Astrocyte (in vitro differentiated cells and primary cell): ENCODE measurements around the gene MRPL14. TPM values are rescaled to one million over a fixed set of nuclear protein-coding genes. Genes with fewer than 3 reads are reported as not detected.

Experiments used
- DNase-seq: peaks from one replicate; pipeline ENCODE4 v3.0.0-alpha.2; 2010; ENCODE audit warnings: low read depth
- FAIRE-seq: peaks from 2 replicates; lab custom pipeline; 2011; peaks lifted over from hg19 to GRCh38; lab: Jason Lieb, UNC
- H2AFZ ChIP-seq: 2 replicates; pipeline ENCODE4 v1.6.0; 2012; ENCODE audit warnings: low read depth, low read length, inconsistent platforms
- H3K27ac ChIP-seq: 2 replicates; pipeline ENCODE4 v1.5.1; 2011; ENCODE audit warnings: low read depth, low read length, inconsistent platforms
- H3K27me3 ChIP-seq: 2 replicates; pipeline ENCODE4 v1.6.0; 2011; ENCODE audit warnings: low read length, inconsistent platforms; ENCODE audit not compliant: insufficient read depth
- H3K36me3 ChIP-seq: 2 replicates; pipeline ENCODE4 v1.5.1; 2011; ENCODE audit warnings: low read length, inconsistent platforms; ENCODE audit not compliant: insufficient read depth
- H3K4me1 ChIP-seq: 2 replicates; pipeline ENCODE4 v1.5.1; 2011; ENCODE audit warnings: low read length, inconsistent platforms; ENCODE audit not compliant: insufficient read depth
- H3K4me2 ChIP-seq: 2 replicates; pipeline ENCODE4 v1.6.0; 2012; ENCODE audit warnings: low read length, inconsistent platforms
- H3K4me3 ChIP-seq: 2 replicates; pipeline ENCODE4 v1.5.1; 2011; ENCODE audit warnings: low read depth, mild to moderate bottlenecking, low read length, inconsistent platforms; ENCODE audit not compliant: insufficient read depth
- H3K79me2 ChIP-seq: 2 replicates; pipeline ENCODE4 v1.6.0; 2012; ENCODE audit warnings: mild to moderate bottlenecking, low read length, inconsistent platforms; ENCODE audit not compliant: insufficient read depth
- H3K9ac ChIP-seq: 2 replicates; pipeline ENCODE4 v1.6.0; 2012; ENCODE audit warnings: mild to moderate bottlenecking, low read length, inconsistent platforms
- H3K9me3 ChIP-seq: 2 replicates; pipeline ENCODE4 v1.5.1; 2012; ENCODE audit warnings: low read depth, mild to moderate bottlenecking, low read length, inconsistent platforms; ENCODE audit not compliant: insufficient read depth
- H4K20me1 ChIP-seq: 2 replicates; pipeline ENCODE4 v1.6.0; 2012; ENCODE audit warnings: low read length, inconsistent platforms; ENCODE audit not compliant: insufficient read depth
- H3K27ac Mint-ChIP-seq: one replicate; pipeline ENCODE4 v1.8.0; 2021; ENCODE audit warnings: mild to moderate bottlenecking, mixed read lengths; ENCODE audit not compliant: unreplicated experiment
- H3K27me3 Mint-ChIP-seq: one replicate; pipeline ENCODE4 v1.8.0; 2021; ENCODE audit warnings: low read depth, mixed read lengths; ENCODE audit not compliant: unreplicated experiment
- H3K36me3 Mint-ChIP-seq: one replicate; pipeline ENCODE4 v1.8.0; 2021; ENCODE audit warnings: low read depth, mixed read lengths; ENCODE audit not compliant: unreplicated experiment
- H3K4me1 Mint-ChIP-seq: one replicate; pipeline ENCODE4 v1.8.0; 2021; ENCODE audit warnings: low read depth, mixed read lengths; ENCODE audit not compliant: unreplicated experiment
- H3K4me3 Mint-ChIP-seq: one replicate; pipeline ENCODE4 v1.8.0; 2021; ENCODE audit warnings: mild to moderate bottlenecking, moderate library complexity, mixed read lengths; ENCODE audit not compliant: unreplicated experiment
- H3K9me3 Mint-ChIP-seq: one replicate; pipeline ENCODE4 v1.8.0; 2021; ENCODE audit warnings: mild to moderate bottlenecking, mixed read lengths; ENCODE audit not compliant: unreplicated experiment
- CTCF ChIP-seq: IDR thresholded peaks from 2 replicates; pipeline ENCODE4 v1.5.1; 2011; ENCODE audit warnings: low read depth, mild to moderate bottlenecking, inconsistent platforms, low read length, moderate library complexity; ENCODE audit not compliant: insufficient read depth
- EZH2 ChIP-seq: IDR thresholded peaks from 2 replicates; pipeline ENCODE4 v1.6.1; 2012; ENCODE audit warnings: mild to moderate bottlenecking, low read length, inconsistent platforms; ENCODE audit not compliant: insufficient read depth
- total RNA-seq: library from RNA; stranded (reverse); gene quantifications from 2 replicates; pipeline ENCODE4 v1.2.1, GENCODE V29; 2021

MRPL14 gene
- total RNA-seq, 1 donor from 2014 or later, result 56.1 TPM

DNA sequence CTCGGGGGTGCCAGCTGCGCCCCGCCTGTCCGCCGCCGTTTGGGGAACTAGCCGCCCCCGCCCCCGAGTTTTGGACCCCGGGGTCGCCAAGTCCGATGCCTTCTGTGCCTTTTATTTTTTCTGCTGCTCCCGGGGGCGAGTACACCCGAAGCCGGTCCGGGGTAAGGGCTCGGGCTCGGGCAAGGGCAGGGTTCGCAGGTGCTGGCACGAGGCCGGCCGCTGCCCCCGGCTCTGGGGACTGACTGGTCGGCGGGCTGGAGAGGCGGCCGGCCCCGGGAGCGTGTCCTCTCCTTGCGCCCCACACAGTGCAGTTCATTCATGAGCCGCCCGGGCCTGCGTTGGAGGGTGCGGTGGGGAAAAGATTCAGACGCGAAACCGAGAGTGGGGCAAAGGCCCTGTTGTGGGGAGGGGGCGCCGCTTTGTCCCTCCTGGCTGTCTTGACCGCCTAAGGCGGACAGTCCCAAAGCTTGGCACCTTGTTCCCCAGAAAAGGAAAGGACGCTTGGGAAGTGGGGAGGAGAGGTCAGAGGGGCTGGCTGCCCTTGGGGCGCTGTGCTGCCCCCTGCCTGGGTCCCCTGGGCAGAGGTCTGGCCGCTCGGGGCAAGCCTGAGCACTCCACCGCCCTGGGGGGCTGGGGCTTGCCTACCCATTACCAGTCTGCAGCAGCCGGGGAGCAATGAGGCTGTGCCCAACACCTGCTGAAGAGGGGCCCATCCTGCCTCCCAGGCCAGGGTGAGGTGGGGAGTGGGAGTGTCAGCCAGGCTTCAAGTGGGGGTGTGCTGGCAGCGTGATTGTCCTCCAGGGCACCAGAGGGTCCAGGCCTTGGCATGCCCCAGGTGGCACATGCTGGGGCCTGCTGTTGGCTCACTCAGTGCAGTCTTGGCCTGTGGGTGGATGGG is 1.0 kb upstream of the MRPL14 start:
- Mint-ChIP-seq H3K4me3 (peak overlapping the region; percentile 90), H3K27me3 (no peaks in the 10 kb centered on the region), H3K4me1 (peaks cover 24% of the 10 kb centered on the region), H3K27ac (no peak overlapping the region), H3K36me3 (peaks cover 8% of the 10 kb centered on the region), H3K9me3 (no peaks in the 10 kb centered on the region)
- H3K9ac ChIP-seq, result peak overlapping the region; percentile 80
- no peak overlapping the region for H3K27ac ChIP-seq
- no peaks in the 10 kb centered on the region for H3K9me3 ChIP-seq
- peak overlapping the region; percentile 64 for H3K4me3 ChIP-seq
- H3K79me2 ChIP-seq, result peaks cover 66% of the 10 kb centered on the region
- peak overlapping the region; percentile 90 for H3K4me2 ChIP-seq
- TF ChIP-seq CTCF (no peak), EZH2 (no peak)
- peaks cover 73% of the 10 kb centered on the region for H4K20me1 ChIP-seq
- peak overlapping the region; percentile 43 for H2AFZ ChIP-seq
- peaks cover 25% of the 10 kb centered on the region for H3K4me1 ChIP-seq
- FAIRE-seq, result no peak
- DNase-seq, result no peak
- no peaks in the 10 kb centered on the region for H3K36me3 ChIP-seq
- H3K27me3 ChIP-seq, result no peaks in the 10 kb centered on the region

- peak overlapping the region; percentile 93 for H3K4me2 ChIP-seq
- TF ChIP-seq CTCF (no peak), EZH2 (no peak)
- peak overlapping the region; percentile 94 for H3K4me3 Mint-ChIP-seq
- no peaks in the 10 kb centered on the region for H3K9me3 Mint-ChIP-seq
- H4K20me1 ChIP-seq, result peaks cover 73% of the 10 kb centered on the region
- peak overlapping the region; percentile 80 for H3K4me3 ChIP-seq
- DNase-seq (peak; percentile 74), FAIRE-seq (no peak)
- no peaks in the 10 kb centered on the region for H3K9me3 ChIP-seq
- H3K4me1 ChIP-seq, result peaks cover 37% of the 10 kb centered on the region
- H3K27me3 ChIP-seq, result no peaks in the 10 kb centered on the region
- H3K27me3 Mint-ChIP-seq, result no peaks in the 10 kb centered on the region
- H3K4me1 Mint-ChIP-seq, result peaks cover 32% of the 10 kb centered on the region
- H3K27ac ChIP-seq, result peak overlapping the region; percentile 79
- H3K36me3 Mint-ChIP-seq, result peaks cover 3% of the 10 kb centered on the region
- peak overlapping the region; percentile 88 for H3K27ac Mint-ChIP-seq
- H3K9ac ChIP-seq, result peak overlapping the region; percentile 86
- H3K36me3 ChIP-seq, result no peaks in the 10 kb centered on the region
- no peak overlapping the region for H2AFZ ChIP-seq
- peaks cover 81% of the 10 kb centered on the region for H3K79me2 ChIP-seq
Measured at GRCh38 chr6:44126320-44127149, 717 bp downstream of the MRPL14 start.
